Left cardiac atrium (tissue), 2 donors: ENCODE measurements around the gene COBLL1. TPM values are rescaled to one million over a fixed set of nuclear protein-coding genes. Genes with fewer than 3 reads are reported as not detected.

Experiments
- total RNA-seq, 2 donors: library from RNA; stranded (reverse); fragmentation: NEBNext Ultra II Directional; extraction: Animal tissue kit (Norgen Biotek cat#: 25700); gene quantifications; one replicate each; pipeline ENCODE4 v1.2.1, GENCODE V29; 2021
- donor health status: DM: no; HTN: yes; CAD: no; lungs with severe emphysema.
- donor health status: DM: yes; HTN: yes; CAD: no.

COBLL1 gene
- total RNA-seq, 2 donors from 2014 or later, result 13.9 to 18.0 TPM

Other genes starting within 250 kb of the COBLL1 start
- 10 to 100 TPM in 1 of 2 donors, 1 to 10 TPM in 1; 6.4 to 14.8 TPM for gene GRB14, start 220.3 kb downstream of the COBLL1 start, total RNA-seq
- gene SLC38A11, start 113.7 kb upstream of the COBLL1 start, total RNA-seq, result under 1 TPM; 0.42 to 0.71 TPM